ENCODE data around the gene RNF2. TPM values are rescaled to one million over a fixed set of nuclear protein-coding genes. Genes with fewer than 3 reads are reported as not detected.

The RNF2 gene
- total and polyA plus RNA-seq, 2 donors from 2014 or later = 6.7 to 26.0 TPM

- no peak overlapping the region for H3K4me3 ChIP-seq (ENCODE audit: low read length in 3 of 3)
- no peaks in the 10 kb centered on the region for H3K36me3 ChIP-seq (ENCODE audit: control insufficient read depth in 2 of 3, insufficient read depth in 3 of 3, low read length in 3 of 3)
- H3K27me3 ChIP-seq (ENCODE audit: control insufficient read depth, insufficient read depth, low read length) = no peaks in the 10 kb centered on the region
- intact Hi-C loops (cut with DNase I) = no loop called here
- FAIRE-seq (no peak), DNase-seq (no peak)
- no peak overlapping the region for H3K27ac ChIP-seq (ENCODE audit: low read depth in 2 of 2, low read length in 2 of 2)
- H3K4me1 ChIP-seq (ENCODE audit: control insufficient read depth in 2 of 3, insufficient read depth in 2 of 3, low read depth in 1 of 3, low read length in 3 of 3) = no peaks in the 10 kb centered on the region
- H3K9me3 ChIP-seq (ENCODE audit: control insufficient read depth in 2 of 3, insufficient read depth in 1 of 3, low read length in 3 of 3) = peaks cover 0 to 9% (median 0%) of the 10 kb centered on the region in 3 donors
- H3K9ac ChIP-seq (ENCODE audit: low read length in 3 of 3) = no peak overlapping the region
- TF ChIP-seq CTCF (IDR thresholded peaks at IDR 0.05; ENCODE audit: borderline replicate concordance, extremely low read depth, insufficient read depth) = no peak
Measured at GRCh38 chr1:185112356-185112755, 67.0 kb downstream of the RNF2 start.

GRCh38 chr1:185129708-185130107, 84.3 kb downstream of the RNF2 start:
- no peak overlapping the region for H3K4me3 ChIP-seq (ENCODE audit: low read length in 3 of 3)
- intact Hi-C loops (cut with DNase I) = no loop called here
- no peak for FAIRE-seq

GRCh38 chr1:185132534-185132933, 87.2 kb downstream of the RNF2 start:
- no peak overlapping the region for H3K27ac ChIP-seq (ENCODE audit: low read depth in 2 of 2, low read length in 2 of 2)
- H3K36me3 ChIP-seq (ENCODE audit: control insufficient read depth in 2 of 3, insufficient read depth in 3 of 3, low read length in 3 of 3) = peaks cover 0 to 24% (median 7%) of the 10 kb centered on the region in 3 donors
- H3K4me1 ChIP-seq (ENCODE audit: control insufficient read depth in 2 of 3, insufficient read depth in 2 of 3, low read depth in 1 of 3, low read length in 3 of 3) = no peaks in the 10 kb centered on the region
- FAIRE-seq (no peak), DNase-seq (no peak)
- no peak overlapping the region for H3K9ac ChIP-seq (ENCODE audit: low read length in 3 of 3)
- TF ChIP-seq CTCF (IDR thresholded peaks at IDR 0.05; ENCODE audit: borderline replicate concordance, extremely low read depth, insufficient read depth) = no peak
- H3K9me3 ChIP-seq (ENCODE audit: control insufficient read depth in 2 of 3, insufficient read depth in 1 of 3, low read length in 3 of 3) = peaks cover 0 to 5% (median 4%) of the 10 kb centered on the region in 3 donors
- no peaks in the 10 kb centered on the region for H3K27me3 ChIP-seq (ENCODE audit: control insufficient read depth, insufficient read depth, low read length)
- no peak overlapping the region for H3K4me3 ChIP-seq (ENCODE audit: low read length in 3 of 3)
- intact Hi-C loops (cut with DNase I) = no loop called here

More at GRCh38 chr1:185129708-185130107, 84.3 kb downstream of the RNF2 start:
- no peak overlapping the region for H3K9ac ChIP-seq (ENCODE audit: low read length in 3 of 3)
- H3K27ac ChIP-seq (ENCODE audit: low read depth in 2 of 2, low read length in 2 of 2) = no peak overlapping the region
- TF ChIP-seq CTCF (IDR thresholded peaks at IDR 0.05; ENCODE audit: borderline replicate concordance, extremely low read depth, insufficient read depth) = no peak
- peaks cover 3 to 32% (median 6%) of the 10 kb centered on the region in 3 donors for H3K36me3 ChIP-seq (ENCODE audit: control insufficient read depth in 2 of 3, insufficient read depth in 3 of 3, low read length in 3 of 3)
- DNase-seq = no peak
- no peaks in the 10 kb centered on the region for H3K4me1 ChIP-seq (ENCODE audit: control insufficient read depth in 2 of 3, insufficient read depth in 2 of 3, low read depth in 1 of 3, low read length in 3 of 3)
- peaks cover 0 to 5% (median 4%) of the 10 kb centered on the region in 3 donors for H3K9me3 ChIP-seq (ENCODE audit: control insufficient read depth in 2 of 3, insufficient read depth in 1 of 3, low read length in 3 of 3)
- H3K27me3 ChIP-seq (ENCODE audit: control insufficient read depth, insufficient read depth, low read length) = no peaks in the 10 kb centered on the region

Measured in kidney (tissue), 14 donors.